Heart right ventricle (tissue), 16 donors: ENCODE results near the gene SMARCD2. TPM values are rescaled to one million over a fixed set of nuclear protein-coding genes. Genes with fewer than 3 reads are reported as not detected.

Experiments used
- ATAC-seq, 8 donors: fragments of 200-7000 bp; cut with Tn5 transposase; one replicate each; pipeline ENCODE4 v1.9.1; 2020; ENCODE audit warnings: mild to moderate bottlenecking in 8 of 8, moderate library complexity in 8 of 8, moderate number of reproducible peaks in 1 of 8
- DNase-seq, 2 donors: peaks; one replicate each; pipeline ENCODE4 v3.0.0-alpha.2; 2020
- H3K27ac ChIP-seq, 10 donors: fragments of 200-600 bp; sonication (generic) in 2 of 10; one replicate each; pipeline versions ENCODE4 v1.5.0 to v1.8.0; 2020 to 2022; ENCODE audit warnings: mild to moderate bottlenecking in 3 of 10
- H3K27me3 ChIP-seq, 7 donors: fragments of 200-600 bp; one replicate each; pipeline ENCODE4 v1.8.0; 2021 to 2022; ENCODE audit warnings: mild to moderate bottlenecking in 2 of 7
- H3K36me3 ChIP-seq, 9 donors: fragments of 200-600 bp; sonication (generic) in 1 of 9; one replicate each; pipeline versions ENCODE4 v1.5.0 to v1.8.0; 2020 to 2022; ENCODE audit warnings: mild to moderate bottlenecking in 2 of 9
- H3K4me1 ChIP-seq, 9 donors: fragments of 200-600 bp; sonication (generic) in 1 of 9; one replicate each; pipeline versions ENCODE4 v1.5.0 to v1.8.0; 2020 to 2022; ENCODE audit warnings: mild to moderate bottlenecking in 4 of 9
- H3K4me3 ChIP-seq, 10 donors: fragments of 200-600 bp; sonication (generic) in 2 of 10; one replicate each; pipeline versions ENCODE4 v1.5.0 to v1.8.0; 2020 to 2022; ENCODE audit warnings: mild to moderate bottlenecking in 7 of 10, moderate library complexity in 2 of 10
- H3K9me3 ChIP-seq, 11 donors: fragments of 200-600 bp in 10 of 11; sonication (generic) in 2 of 11; one replicate each; pipeline versions ENCODE4 v1.5.0 to v1.8.0; 2013 to 2022; ENCODE audit warnings: mild to moderate bottlenecking in 2 of 11, control low read depth in 1 of 11, moderate library complexity in 1 of 11
- CTCF ChIP-seq, 9 donors: fragments of 200-600 bp; sonication (generic) in 2 of 9; IDR thresholded peaks; one replicate each; pipeline versions ENCODE4 v1.5.0 to v1.8.0; 2021 to 2022; ENCODE audit warnings: antibody characterized with exemption in 9 of 9, mild to moderate bottlenecking in 5 of 9, moderate library complexity in 1 of 9
- WGBS, 2 donors: extraction: QIAGEN DNeasy Blood & Tissue Kit; methylation state at CpG; one replicate each; pipeline ENCODE4 v1.1.7; 2013; ENCODE audit warnings: inconsistent platforms in 1 of 2; 5-methylcytosine and 5-hydroxymethylcytosine counted together
- intact Hi-C, 10 donors: fragments of 100-400 bp; cut with DNase I; formaldehyde crosslinking; loops; one replicate each; pipeline versions ENCODE4 v1.11.1 to v1.14.2; 2022
- polyA plus RNA-seq, 2 donors: library from polyadenylated mRNA; stranded (reverse); fragments of 200-250 nt; gene quantifications; one replicate each; pipeline ENCODE4 v1.2.3, GENCODE V29; 2013
- total RNA-seq, 10 donors: library from RNA; stranded (reverse); fragmentation: NEBNext Ultra II Directional in 3 of 10; extraction: Animal tissue kit (Norgen Biotek cat#: 25700) in 3 of 10; gene quantifications; one replicate each; pipeline versions ENCODE4 v1.2.1 to v1.2.4, GENCODE V29; 2021 to 2023
- donor health status: Arrhythmogenic right ventricular cardiomyopathy.
- donor health status: ischemic (EF 13 %, LVEDD 7.1; RV severe dilation, severe dysfunction).
- donor health status: healthy with polysubstance abuse.
- donor health status: DM: no; HTN: yes; CAD: no.
- donor health status: DM: no; HTN: no; CAD: no.
- donor health status: ischemic (EF 25% LVEDD 6.9; RV normal size, moderate dysfunction).
- donor health status: ischemic (EF 25% LVEDD 5.7; RV mildly dilated, moderate dysfunction).
- donor health status: healthy.
- donor health status: DM: yes; HTN: yes; CAD: no.
- donor health status: Ischemic cardiomyopathy.
- donor health status: ischemic (EF 35%, LVEDD 5.7; RV mildly dilated, moderate dysfunction).
- donor health status: nonischemic (EF 11% LVEDD 7.7; RV severe dilation, severe dysfunction).
- donor health status: DM: yes; HTN: yes; CAD: no.
- donor health status: PGD.
- donor health status: ischemic (EF 29% LVEDD 5.4; RV normal size, mild dysfunction).
- donor health status: nonischemic (EF 23%, LVEDD 6.1; RV moderate dilation, normal function).

SMARCD2 gene
- total and polyA plus RNA-seq, 12 donors = 11.6 to 35.7 (median 18.4) TPM

- no peak for ATAC-seq
- H3K27ac ChIP-seq = no peak overlapping the region
- no peak overlapping the region for H3K4me3 ChIP-seq
- H3K27me3 ChIP-seq = no peaks in the 10 kb centered on the region
- intact Hi-C loops = no loop called here
- H3K9me3 ChIP-seq = no peaks in the 10 kb centered on the region
- no peaks in the 10 kb centered on the region for H3K4me1 ChIP-seq
- no peaks in the 10 kb centered on the region for H3K36me3 ChIP-seq
- whole genome bisulfite sequencing, 2 donors = 81 to 84% methylated on average over 5 of the region's 5 CpGs
- TF ChIP-seq CTCF (IDR thresholded peaks at IDR 0.05) = no peak
- DNase-seq = no peak
These were observed 12.2 kb upstream of the SMARCD2 start for GRCh38 chr17:63854709-63855108.

GRCh38 chr17:63853260-63853659 is 10.8 kb upstream of the SMARCD2 start:
- intact Hi-C loops = no loop called here
- DNase-seq (no peak), ATAC-seq (no peak)
- no peak for TF ChIP-seq CTCF (IDR thresholded peaks at IDR 0.05)
- Histone ChIP-seq H3K27ac (no peak overlapping the region), H3K27me3 (no peaks in the 10 kb centered on the region), H3K9me3 (peaks cover 0 to 5% (median 0%) of the 10 kb centered on the region in 11 donors), H3K4me3 (no peak overlapping the region), H3K4me1 (peaks cover 0 to 12% (median 0%) of the 10 kb centered on the region in 9 donors), H3K36me3 (no peaks in the 10 kb centered on the region)
- 86 to 97% methylated on average over 2 of the region's 2 CpGs for WGBS, 2 donors

DNA sequence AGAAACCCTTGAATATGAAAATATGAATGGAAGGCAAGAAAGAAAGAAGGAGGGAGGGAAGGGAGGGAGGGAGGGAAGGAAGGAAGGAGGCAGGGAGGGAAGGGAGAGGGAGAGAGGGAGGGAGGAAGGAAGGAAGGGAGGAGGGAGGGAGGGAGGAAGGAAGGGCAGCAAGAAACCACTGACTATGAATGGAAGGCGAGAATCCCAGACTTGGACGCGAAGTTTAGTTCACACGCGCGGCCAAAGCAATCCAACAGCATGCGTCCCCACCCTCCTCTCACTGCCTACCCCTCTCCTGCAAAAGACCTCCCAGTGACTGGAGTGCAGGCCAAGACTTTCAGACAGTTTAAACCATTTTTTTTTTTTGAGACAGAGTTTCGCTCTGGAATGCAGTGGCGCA is 7.9 kb upstream of the SMARCD2 start:
- 71% methylated on average over 9 of the region's 9 CpGs for WGBS, 2 donors

GRCh38 chr17:63848834-63849689 is 6.6 kb upstream of the SMARCD2 start:
- ATAC-seq = peak; percentile 90 to 97 (median 96)
- Histone ChIP-seq H3K27me3 (no peaks in the 10 kb centered on the region), H3K4me3 (peak overlapping the region in 8 of 10 donors; percentile 28 to 45 (median 38)), H3K27ac (peak overlapping the region in 7 of 10 donors; percentile 11 to 79 (median 58)), H3K4me1 (peaks cover 0 to 17% (median 2%) of the 10 kb centered on the region in 9 donors), H3K9me3 (peaks cover 0 to 5% (median 0%) of the 10 kb centered on the region in 11 donors), H3K36me3 (no peaks in the 10 kb centered on the region)
- WGBS, 2 donors = 12 to 17% methylated on average over 82 of the region's 82 CpGs
- peak; percentile 93 for DNase-seq
- intact Hi-C loops = no loop called here
- peak; percentile 65 to 84 (median 77) for TF ChIP-seq CTCF (IDR thresholded peaks at IDR 0.05)

More for the DNA sequence above, 7.9 kb upstream of the SMARCD2 start:
- intact Hi-C loops = no loop called here
- TF ChIP-seq CTCF (IDR thresholded peaks at IDR 0.05) = no peak
- DNase-seq (no peak), ATAC-seq (no peak)
- Histone ChIP-seq H3K4me1 (peaks cover 0 to 13% (median 0%) of the 10 kb centered on the region in 9 donors), H3K27me3 (no peaks in the 10 kb centered on the region), H3K9me3 (peaks cover 0 to 5% (median 0%) of the 10 kb centered on the region in 11 donors), H3K27ac (no peak overlapping the region), H3K36me3 (no peaks in the 10 kb centered on the region), H3K4me3 (no peak overlapping the region)
